ENCODE data around the gene CEPT1.

Gene CEPT1

DNA sequence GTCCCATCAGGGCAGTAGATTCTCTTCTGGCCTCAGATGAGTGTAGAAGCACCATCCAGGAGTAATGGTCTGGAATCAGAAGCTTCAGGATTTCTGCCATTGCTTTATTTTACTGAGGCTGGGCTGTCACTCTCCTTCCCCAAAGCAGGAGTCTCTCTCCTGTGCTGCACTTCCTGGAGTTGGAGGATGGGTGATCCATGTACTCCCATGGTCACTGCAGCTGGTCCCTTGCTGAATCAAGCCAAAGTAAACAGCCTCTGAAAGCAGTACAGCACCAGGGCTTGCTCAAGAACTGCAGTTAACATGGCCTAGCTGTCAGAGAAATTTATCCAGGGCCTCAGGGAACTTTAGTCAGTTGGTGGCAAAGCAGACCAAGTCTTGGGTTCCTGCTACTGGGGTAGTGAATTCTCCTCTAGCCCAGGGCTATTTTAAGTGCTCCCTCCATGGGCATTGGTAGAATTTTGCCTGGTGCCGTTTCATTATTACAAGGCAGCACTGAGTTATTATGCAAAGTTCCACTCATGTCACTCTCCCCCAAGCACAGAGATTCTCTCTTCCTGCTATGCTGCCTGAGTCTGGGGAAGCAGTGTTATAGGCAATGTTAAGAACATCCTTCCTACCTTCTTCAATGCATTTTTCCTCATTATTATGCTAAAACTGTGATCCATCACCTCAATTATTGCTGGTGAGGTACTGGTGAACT, 29.7 kb upstream of the CEPT1 start:
- in situ Hi-C loops (cut with HindIII; ENCODE audit: low sequenced_read_pairs): no loop called here
- TF ChIP-seq, protein P1, sequence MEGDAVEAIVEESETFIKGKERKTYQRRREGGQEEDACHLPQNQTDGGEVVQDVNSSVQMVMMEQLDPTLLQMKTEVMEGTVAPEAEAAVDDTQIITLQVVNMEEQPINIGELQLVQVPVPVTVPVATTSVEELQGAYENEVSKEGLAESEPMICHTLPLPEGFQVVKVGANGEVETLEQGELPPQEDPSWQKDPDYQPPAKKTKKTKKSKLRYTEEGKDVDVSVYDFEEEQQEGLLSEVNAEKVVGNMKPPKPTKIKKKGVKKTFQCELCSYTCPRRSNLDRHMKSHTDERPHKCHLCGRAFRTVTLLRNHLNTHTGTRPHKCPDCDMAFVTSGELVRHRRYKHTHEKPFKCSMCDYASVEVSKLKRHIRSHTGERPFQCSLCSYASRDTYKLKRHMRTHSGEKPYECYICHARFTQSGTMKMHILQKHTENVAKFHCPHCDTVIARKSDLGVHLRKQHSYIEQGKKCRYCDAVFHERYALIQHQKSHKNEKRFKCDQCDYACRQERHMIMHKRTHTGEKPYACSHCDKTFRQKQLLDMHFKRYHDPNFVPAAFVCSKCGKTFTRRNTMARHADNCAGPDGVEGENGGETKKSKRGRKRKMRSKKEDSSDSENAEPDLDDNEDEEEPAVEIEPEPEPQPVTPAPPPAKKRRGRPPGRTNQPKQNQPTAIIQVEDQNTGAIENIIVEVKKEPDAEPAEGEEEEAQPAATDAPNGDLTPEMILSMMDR (IDR thresholded peaks at IDR 0.05; ENCODE audit: low read depth, low read length): no peak
- no peak overlapping the region for H3K4me3 ChIP-seq (ENCODE audit: low read depth, low read length)
- DNase-seq (ENCODE audit: low read depth, low spot score): no peak

- no peak for DNase-seq (ENCODE audit: low read depth, low spot score)
- TF ChIP-seq, protein P1 (IDR thresholded peaks at IDR 0.05; ENCODE audit: low read depth, low read length): no peak
- no peak overlapping the region for H3K4me3 ChIP-seq (ENCODE audit: low read depth, low read length)
- in situ Hi-C loops (cut with HindIII; ENCODE audit: low sequenced_read_pairs): no loop called here
Observed at GRCh38 chr1:111116496-111116895, 23.5 kb upstream of the CEPT1 start.

- in situ Hi-C loops (cut with HindIII; ENCODE audit: low sequenced_read_pairs): no loop called here
- TF ChIP-seq, protein P1 (IDR thresholded peaks at IDR 0.05; ENCODE audit: low read depth, low read length): no peak
- no peak for DNase-seq (ENCODE audit: low read depth, low spot score)
Observed at GRCh38 chr1:111126354-111126753, 13.7 kb upstream of the CEPT1 start.

GRCh38 chr1:111127923-111128643, 11.9 kb upstream of the CEPT1 start:
- TF ChIP-seq, protein P1 (IDR thresholded peaks at IDR 0.05; ENCODE audit: low read depth, low read length): no peak
- in situ Hi-C loops (cut with HindIII; ENCODE audit: low sequenced_read_pairs): no loop called here
- no peak for DNase-seq (ENCODE audit: low read depth, low spot score)
- H3K4me3 ChIP-seq (ENCODE audit: low read depth, low read length): no peak overlapping the region

More at GRCh38 chr1:111126354-111126753, 13.7 kb upstream of the CEPT1 start:
- no peak overlapping the region for H3K4me3 ChIP-seq (ENCODE audit: low read depth, low read length)

GRCh38 chr1:111129376-111129775, 10.6 kb upstream of the CEPT1 start:
- in situ Hi-C loops (cut with HindIII; ENCODE audit: low sequenced_read_pairs): no loop called here
- no peak overlapping the region for H3K4me3 ChIP-seq (ENCODE audit: low read depth, low read length)
- TF ChIP-seq, protein P1 (IDR thresholded peaks at IDR 0.05; ENCODE audit: low read depth, low read length): no peak
- DNase-seq (ENCODE audit: low read depth, low spot score): no peak

GRCh38 chr1:111131693-111132092, 8.3 kb upstream of the CEPT1 start:
- TF ChIP-seq, protein P1 (IDR thresholded peaks at IDR 0.05; ENCODE audit: low read depth, low read length): no peak
- H3K4me3 ChIP-seq (ENCODE audit: low read depth, low read length): no peak overlapping the region
- no peak for DNase-seq (ENCODE audit: low read depth, low spot score)
- in situ Hi-C loops (cut with HindIII; ENCODE audit: low sequenced_read_pairs): no loop called here

All from astrocyte of the spinal cord (primary cell).